PC-3 (cell line): ENCODE data around the gene CORIN.

Source experiments
- CTCF ChIP-seq: fragments of 300-600 bp; sonication (generic); conservative IDR thresholded peaks from 2 replicates; pipeline ENCODE4 v1.5.1; 2017; ENCODE audit warnings: antibody characterized with exemption, low read depth, mild to moderate bottlenecking, low read length
- EZH2 ChIP-seq: fragments of 300-600 bp; sonication (generic); IDR thresholded peaks from one replicate; pipeline ENCODE4 v1.6.1; 2017; ENCODE audit warnings: antibody characterized with exemption, mild to moderate bottlenecking, low read length; ENCODE audit not compliant: unreplicated experiment

- TF ChIP-seq CTCF: no peak
- TF ChIP-seq EZH2: no peak
Observed at GRCh38 chr4:47597696-47598095, 240.2 kb downstream of the CORIN start.
